Subcutaneous abdominal adipose tissue (tissue), 5 donors: ENCODE data around the gene PPCDC.
"Not testable (repeated sequence)": the region's sequence is repeated elsewhere in the genome, so short reads cannot be mapped to it uniquely, and the experiment has no call there.

Experiments used
- H3K27ac ChIP-seq: one replicate; pipeline ENCODE4 v1.7.0; 2013; ENCODE audit warnings: low read depth, mild to moderate bottlenecking, inconsistent platforms, low read length, moderate library complexity
- H3K27me3 ChIP-seq, 5 donors: one replicate each; pipeline ENCODE4 v1.7.0; 2013; ENCODE audit warnings: low read length in 5 of 5, inconsistent platforms in 1 of 5; ENCODE audit not compliant: control insufficient read depth in 5 of 5, insufficient read depth in 4 of 5
- H3K36me3 ChIP-seq, 5 donors: one replicate each; pipeline ENCODE4 v1.7.0; 2013; ENCODE audit warnings: low read length in 5 of 5; ENCODE audit not compliant: control insufficient read depth in 5 of 5, insufficient read depth in 5 of 5
- H3K4me1 ChIP-seq, 5 donors: one replicate each; pipeline ENCODE4 v1.7.0; 2013; ENCODE audit warnings: low read length in 5 of 5, mild to moderate bottlenecking in 3 of 5, moderate library complexity in 1 of 5; ENCODE audit not compliant: control insufficient read depth in 5 of 5, insufficient read depth in 5 of 5
- H3K4me3 ChIP-seq, 5 donors: one replicate each; pipeline ENCODE4 v1.7.0; 2013; ENCODE audit warnings: low read length in 5 of 5, low read depth in 1 of 5
- H3K9ac ChIP-seq, 5 donors: one replicate each; pipeline ENCODE4 v1.7.0; 2013; ENCODE audit warnings: low read length in 5 of 5, mild to moderate bottlenecking in 4 of 5, moderate library complexity in 3 of 5
- H3K9me3 ChIP-seq, 5 donors: one replicate each; pipeline ENCODE4 v1.7.0; 2013; ENCODE audit warnings: low read length in 5 of 5; ENCODE audit not compliant: control insufficient read depth in 5 of 5
- donor health status: healthy.
- donor health status: healthy.
- donor health status: healthy.
- donor health status: healthy.
- donor health status: healthy.

PPCDC gene

GRCh38 chr15:75094961-75095478 is 71.6 kb downstream of the PPCDC start:
- H3K4me3 ChIP-seq, H3K36me3 ChIP-seq, H3K9ac ChIP-seq, H3K27me3 ChIP-seq, H3K4me1 ChIP-seq, H3K9me3 ChIP-seq, H3K27ac ChIP-seq: not testable (repeated sequence)

GRCh38 chr15:75095594-75095993 is 72.2 kb downstream of the PPCDC start:
- no peaks in the 10 kb centered on the region for H3K36me3 ChIP-seq
- no peak overlapping the region for H3K4me3 ChIP-seq
- H3K27me3 ChIP-seq = no peaks in the 10 kb centered on the region
- no peaks in the 10 kb centered on the region for H3K9me3 ChIP-seq
- H3K4me1 ChIP-seq = no peaks in the 10 kb centered on the region
- no peak overlapping the region for H3K9ac ChIP-seq
- H3K27ac ChIP-seq = no peak overlapping the region

GRCh38 chr15:75097939-75098338 is 74.5 kb downstream of the PPCDC start:
- no peaks in the 10 kb centered on the region for H3K36me3 ChIP-seq
- H3K4me1 ChIP-seq = no peaks in the 10 kb centered on the region
- no peaks in the 10 kb centered on the region for H3K27me3 ChIP-seq
- no peak overlapping the region for H3K27ac ChIP-seq
- H3K4me3 ChIP-seq = no peak overlapping the region
- H3K9ac ChIP-seq = no peak overlapping the region
- no peaks in the 10 kb centered on the region for H3K9me3 ChIP-seq

GRCh38 chr15:75098404-75098803 is 75.0 kb downstream of the PPCDC start:
- H3K27ac ChIP-seq = no peak overlapping the region
- H3K27me3 ChIP-seq = no peaks in the 10 kb centered on the region
- H3K36me3 ChIP-seq = no peaks in the 10 kb centered on the region
- H3K9me3 ChIP-seq = no peaks in the 10 kb centered on the region
- no peak overlapping the region for H3K9ac ChIP-seq
- H3K4me3 ChIP-seq = no peak overlapping the region
- H3K4me1 ChIP-seq = no peaks in the 10 kb centered on the region
